GM12878 (cell line): ENCODE data around the gene TCF7L2. TPM values are rescaled to one million over a fixed set of nuclear protein-coding genes. Genes with fewer than 3 reads are reported as not detected.

ENCODE experiments used
- E4F1 ChIP-seq: fragments of 450-650 bp; IDR thresholded peaks from 2 replicates; pipeline ENCODE4 v1.6.1; 2018; ENCODE audit warnings: borderline replicate concordance, mild to moderate bottlenecking; ENCODE audit not compliant: partially characterized antibody
- NBN ChIP-seq: fragments of 450-650 bp; IDR thresholded peaks from 2 replicates; pipeline ENCODE4 v1.6.1; 2016
- NFYB ChIP-seq: IDR thresholded peaks from 2 replicates; pipeline ENCODE4 v1.6.1; 2011; ENCODE audit warnings: low read depth, mild to moderate bottlenecking, low read length, improper control_type of control experiment, moderate library complexity; ENCODE audit not compliant: insufficient read depth
- RAD51 ChIP-seq: fragments of 450-650 bp; IDR thresholded peaks from 2 replicates; pipeline ENCODE4 v1.6.1; 2016; ENCODE audit warnings: moderate library complexity, mild to moderate bottlenecking, inconsistent platforms
- SMAD1 ChIP-seq: fragments of 450-650 bp; IDR thresholded peaks from 2 replicates; pipeline ENCODE4 v1.6.1; 2018; ENCODE audit warnings: mild to moderate bottlenecking, low read depth; ENCODE audit not compliant: partially characterized antibody
- SRF ChIP-seq, 2 experiments: IDR thresholded peaks; 2 replicates each; pipeline ENCODE4 v1.6.1; 2011; ENCODE audit warnings: low read depth in 2 of 2, low read length in 2 of 2, mild to moderate bottlenecking in 1 of 2, moderate library complexity in 1 of 2
- polyA plus RNA-seq, 11 experiments: library from polyadenylated mRNA; depleted of rRNA in 4 of 11; unstranded in 6 of 11; stranded (reverse) in 5 of 11; fragments of >200 nt; fragmentation: Nextera tagmentation in 4 of 11; fragmentation: Illumina TruSeq in 1 of 11; extraction: Ambion mirVana in 4 of 11; extraction: Trizol in 1 of 11; gene quantifications; 1 replicate in 1 of 11; 2 replicates in 10 of 11; pipeline versions ENCODE4 v1.2.1 to v1.2.3, GENCODE V29; 2011 to 2016; ENCODE audit warnings: inconsistent platforms in 2 of 11, missing spikeins in 2 of 11, low read depth in 1 of 11
- total RNA-seq, 4 experiments: library from RNA; depleted of rRNA in 3 of 4; stranded (reverse); fragments of >200 nt in 3 of 4; fragmentation: Illumina TruSeq in 1 of 4; extraction: Trizol in 1 of 4; gene quantifications; 2 replicates each; pipeline versions ENCODE4 v1.2.1 to v1.2.3, GENCODE V29; 2013 to 2021
- TF ChIP-seq, protein P1 (sequence below): IDR thresholded peaks from 2 replicates; pipeline ENCODE4 v1.6.1; 2012; ENCODE audit warnings: mild to moderate bottlenecking, low read depth, low read length

TCF7L2 gene
- total and polyA plus RNA-seq, 10 of the 15 experiments (the other 5 are each of a cell fraction or from before 2014, with no cell fraction given), result 0.02 to 1.1 (median 0.35) TPM; not detected in 4

DNA sequence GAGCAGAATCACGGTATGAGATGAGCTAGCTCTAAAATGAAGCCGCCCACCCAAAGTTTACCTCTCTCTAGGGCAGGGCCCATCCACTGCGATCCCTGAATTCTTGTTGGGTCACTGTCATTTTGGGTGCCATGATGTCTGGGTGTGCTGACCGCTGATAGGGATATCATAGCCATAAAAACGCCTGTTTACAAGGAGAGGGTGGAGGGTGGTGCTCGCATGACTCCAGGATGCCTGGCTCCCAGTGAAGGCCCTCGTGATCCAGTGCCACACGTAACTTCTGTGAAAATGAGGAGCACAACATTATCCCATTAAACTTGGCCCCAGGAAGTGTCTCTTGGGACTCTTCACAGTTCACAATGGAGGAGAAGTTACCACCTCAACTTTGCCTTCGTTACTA is 139.5 kb downstream of the TCF7L2 start (continued):
- TF ChIP-seq, protein P1, sequence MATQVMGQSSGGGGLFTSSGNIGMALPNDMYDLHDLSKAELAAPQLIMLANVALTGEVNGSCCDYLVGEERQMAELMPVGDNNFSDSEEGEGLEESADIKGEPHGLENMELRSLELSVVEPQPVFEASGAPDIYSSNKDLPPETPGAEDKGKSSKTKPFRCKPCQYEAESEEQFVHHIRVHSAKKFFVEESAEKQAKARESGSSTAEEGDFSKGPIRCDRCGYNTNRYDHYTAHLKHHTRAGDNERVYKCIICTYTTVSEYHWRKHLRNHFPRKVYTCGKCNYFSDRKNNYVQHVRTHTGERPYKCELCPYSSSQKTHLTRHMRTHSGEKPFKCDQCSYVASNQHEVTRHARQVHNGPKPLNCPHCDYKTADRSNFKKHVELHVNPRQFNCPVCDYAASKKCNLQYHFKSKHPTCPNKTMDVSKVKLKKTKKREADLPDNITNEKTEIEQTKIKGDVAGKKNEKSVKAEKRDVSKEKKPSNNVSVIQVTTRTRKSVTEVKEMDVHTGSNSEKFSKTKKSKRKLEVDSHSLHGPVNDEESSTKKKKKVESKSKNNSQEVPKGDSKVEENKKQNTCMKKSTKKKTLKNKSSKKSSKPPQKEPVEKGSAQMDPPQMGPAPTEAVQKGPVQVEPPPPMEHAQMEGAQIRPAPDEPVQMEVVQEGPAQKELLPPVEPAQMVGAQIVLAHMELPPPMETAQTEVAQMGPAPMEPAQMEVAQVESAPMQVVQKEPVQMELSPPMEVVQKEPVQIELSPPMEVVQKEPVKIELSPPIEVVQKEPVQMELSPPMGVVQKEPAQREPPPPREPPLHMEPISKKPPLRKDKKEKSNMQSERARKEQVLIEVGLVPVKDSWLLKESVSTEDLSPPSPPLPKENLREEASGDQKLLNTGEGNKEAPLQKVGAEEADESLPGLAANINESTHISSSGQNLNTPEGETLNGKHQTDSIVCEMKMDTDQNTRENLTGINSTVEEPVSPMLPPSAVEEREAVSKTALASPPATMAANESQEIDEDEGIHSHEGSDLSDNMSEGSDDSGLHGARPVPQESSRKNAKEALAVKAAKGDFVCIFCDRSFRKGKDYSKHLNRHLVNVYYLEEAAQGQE, result no peak
- TF ChIP-seq SMAD1 (no peak), E4F1 (no peak), NBN (no peak), NFYB (no peak), RAD51 (no peak), SRF (IDR thresholded peaks at IDR 0.05; ENCODE audit: low read depth in 2 of 2, low read length in 2 of 2) (no peak)
